Stomach (tissue), 9 donors: ENCODE data around the gene HOXB7. TPM values are rescaled to one million over a fixed set of nuclear protein-coding genes. Genes with fewer than 3 reads are reported as not detected.

Experiments
- DNase-seq, 2 donors: peaks; one replicate each; pipeline versions ENCODE4 v3.0.0 to v3.0.0-alpha.2; 2013 to 2019
- H3K27ac ChIP-seq, 5 donors: fragments of 200-600 bp in 4 of 5; sonication (generic) in 4 of 5; one replicate each; pipeline ENCODE4 v1.5.1; 2013 to 2019; ENCODE audit warnings: mild to moderate bottlenecking in 1 of 5, moderate library complexity in 1 of 5
- H3K27me3 ChIP-seq, 3 donors: fragments of 200-600 bp; sonication (generic); one replicate each; pipeline ENCODE4 v1.5.1; 2017 to 2019; ENCODE audit warnings: mixed run types in 1 of 3
- H3K36me3 ChIP-seq, 4 donors: fragments of 200-600 bp; sonication (generic); 1 replicate in 3 of 4; 2 replicates in 1 of 4; pipeline ENCODE4 v1.5.1; 2016 to 2019
- H3K4me1 ChIP-seq, 4 donors: fragments of 200-600 bp; sonication (generic); one replicate each; pipeline ENCODE4 v1.5.1; 2016 to 2019
- H3K4me3 ChIP-seq, 4 donors: fragments of 200-600 bp; sonication (generic) in 3 of 4; one replicate each; pipeline ENCODE4 v1.5.1; 2016 to 2019; ENCODE audit warnings: mild to moderate bottlenecking in 1 of 4
- H3K9me3 ChIP-seq, 4 donors: fragments of 200-600 bp; sonication (generic); one replicate each; pipeline ENCODE4 v1.5.1; 2016 to 2019
- CTCF ChIP-seq, 7 experiments: fragments of 450-650 bp in 4 of 7; fragments of 200-600 bp in 3 of 7; sonication (generic) in 3 of 7; IDR thresholded peaks; one replicate each; pipeline ENCODE4 v1.5.1; 2016 to 2019; ENCODE audit warnings: antibody characterized with exemption in 7 of 7, control low read depth in 2 of 7, mild to moderate bottlenecking in 1 of 7
- EP300 ChIP-seq: sonication (generic); formaldehyde crosslinking; IDR thresholded peaks from one replicate; pipeline ENCODE4 v1.6.1; 2017; ENCODE audit warnings: antibody characterized with exemption
- POLR2A ChIP-seq, 4 donors: fragments of 450-650 bp; IDR thresholded peaks; one replicate each; pipeline ENCODE4 v1.6.1; 2016; ENCODE audit warnings: antibody characterized with exemption in 4 of 4, control low read depth in 2 of 4, mild to moderate bottlenecking in 1 of 4, moderate library complexity in 1 of 4
- POLR2AphosphoS5 ChIP-seq, 3 donors: sonication (generic); formaldehyde crosslinking; IDR thresholded peaks; one replicate each; pipeline ENCODE4 v1.6.1; 2016; ENCODE audit warnings: antibody characterized with exemption in 3 of 3
- WGBS, 5 donors: extraction: QIAGEN DNeasy Blood & Tissue Kit in 3 of 5; methylation state at CpG; one replicate each; pipeline versions ENCODE4 v1.1.5 to v1.1.7; 2013 to 2018; 5-methylcytosine and 5-hydroxymethylcytosine counted together
- intact Hi-C: fragments of 100-400 bp; cut with DNase I; formaldehyde crosslinking; loops from one replicate; pipeline ENCODE4 v1.15.1; 2023; ENCODE audit warnings: low total_unique reads
- polyA plus RNA-seq, 3 donors: library from polyadenylated mRNA; stranded (reverse); fragments of 200-250 nt; gene quantifications; one replicate each; pipeline ENCODE4 v1.2.3, GENCODE V29; 2013
- total RNA-seq, 5 donors: library from RNA; depleted of rRNA; stranded (reverse); fragments of >200 nt; gene quantifications; one replicate each; pipeline versions ENCODE4 v1.1.0 to v1.2.3, GENCODE V29; 2014 to 2016
- donor health status: healthy with polysubstance abuse.
- donor health status: Bipolar disorder and iron deficiency.
- donor health status: healthy.

HOXB7 gene
- total and polyA plus RNA-seq, 8 donors = 1.0 to 16.5 (median 2.6) TPM

- no peaks in the 10 kb centered on the region for H3K36me3 ChIP-seq
- DNase-seq = peak in 1 of 2 donors; percentile 82
- peak overlapping the region; percentile 81 to 95 (median 93) for H3K27ac ChIP-seq
- no peak for TF ChIP-seq POLR2A (IDR thresholded peaks at IDR 0.05)
- peak in 2 of 3 donors; percentile 35 to 52 for TF ChIP-seq POLR2AphosphoS5 (IDR thresholded peaks at IDR 0.05)
- peaks cover 0 to 100% (median 89%) of the 10 kb centered on the region in 3 donors for H3K27me3 ChIP-seq
- 20 to 23% (median 23%) methylated on average over 26 of the region's 26 CpGs for WGBS, 5 donors
- peaks cover 14 to 74% (median 49%) of the 10 kb centered on the region in 4 donors for H3K4me1 ChIP-seq
- intact Hi-C loops = no loop called here
- peak overlapping the region; percentile 57 to 61 (median 58) for H3K4me3 ChIP-seq
- H3K9me3 ChIP-seq = no peaks in the 10 kb centered on the region
Measured at GRCh38 chr17:48579760-48580554, 30.9 kb downstream of the HOXB7 start.

- DNase-seq = no peak
- peak overlapping the region; percentile 28 to 95 (median 93) for H3K27ac ChIP-seq
- no peaks in the 10 kb centered on the region for H3K9me3 ChIP-seq
- peaks cover 0 to 100% (median 90%) of the 10 kb centered on the region in 3 donors for H3K27me3 ChIP-seq
- TF ChIP-seq POLR2AphosphoS5 (IDR thresholded peaks at IDR 0.05) (no peak), CTCF (IDR thresholded peaks at IDR 0.05) (no peak), EP300 (no peak), POLR2A (IDR thresholded peaks at IDR 0.05) (no peak)
- H3K4me1 ChIP-seq = peaks cover 14 to 74% (median 48%) of the 10 kb centered on the region in 4 donors
- peak overlapping the region; percentile 57 to 61 (median 58) for H3K4me3 ChIP-seq
- H3K36me3 ChIP-seq = no peaks in the 10 kb centered on the region
- 21 to 28% (median 23%) methylated on average over 7 of the region's 7 CpGs for WGBS, 5 donors
- intact Hi-C loops = no loop called here
Measured at GRCh38 chr17:48579471-48579759, 31.4 kb downstream of the HOXB7 start.

- no peak for DNase-seq
- Histone ChIP-seq H3K27me3 (peaks cover 0 to 100% (median 95%) of the 10 kb centered on the region in 3 donors), H3K36me3 (no peaks in the 10 kb centered on the region), H3K4me3 (peak overlapping the region; percentile 57 to 61 (median 58)), H3K27ac (peak overlapping the region; percentile 28 to 95 (median 93)), H3K4me1 (peaks cover 14 to 71% (median 46%) of the 10 kb centered on the region in 4 donors), H3K9me3 (no peaks in the 10 kb centered on the region)
- 9 to 12% (median 11%) methylated on average over 32 to 43 of the region's 43 CpGs for WGBS, 5 donors
- intact Hi-C loops = no loop called here
- no peak for TF ChIP-seq POLR2AphosphoS5 (IDR thresholded peaks at IDR 0.05)
Measured at GRCh38 chr17:48578616-48579470, 32.0 kb downstream of the HOXB7 start.

GRCh38 chr17:48577946-48578615 is 32.7 kb downstream of the HOXB7 start, which contains the start of gene HOXB4:
HOXB4 (minus strand) TSS chr17:48578350; CDS start chr17:48578319, 31 bp downstream.
- intact Hi-C loops = no loop called here
- peaks cover 0 to 100% (median 96%) of the 10 kb centered on the region in 3 donors for H3K27me3 ChIP-seq

More at GRCh38 chr17:48577946-48578615, 32.7 kb downstream of the HOXB7 start, which contains the start of gene HOXB4:
- no peaks in the 10 kb centered on the region for H3K9me3 ChIP-seq
- 2 to 5% (median 4%) methylated on average over 21 to 58 of the region's 58 CpGs for WGBS, 5 donors
- H3K4me1 ChIP-seq = peaks cover 14 to 69% (median 43%) of the 10 kb centered on the region in 4 donors
- no peaks in the 10 kb centered on the region for H3K36me3 ChIP-seq
- H3K4me3 ChIP-seq = peak within 1 kb of the TSS; percentile 57 to 61 (median 58)
- H3K27ac ChIP-seq = peak within 1 kb of the TSS; percentile 61 to 95 (median 93)
- TF ChIP-seq CTCF (IDR thresholded peaks at IDR 0.05) (no peak), POLR2A (IDR thresholded peaks at IDR 0.05) (no peak), POLR2AphosphoS5 (IDR thresholded peaks at IDR 0.05) (no peak), EP300 (no peak)
- peak; percentile 59 to 93 for DNase-seq
